GM19397 (cell line): Measurements from ENCODE around the gene ZNF200.
"Not testable (repeated sequence)": the region's sequence is repeated elsewhere in the genome, so short reads cannot be mapped to it uniquely, and the experiment has no call there.

Source experiments
- ATAC-seq: cut with Tn5 transposase; IDR thresholded peaks from one replicate; pipeline ENCODE4 v1.9.1; 2021; ENCODE audit warnings: mild to moderate bottlenecking, moderate library complexity; ENCODE audit not compliant: unreplicated experiment

Gene ZNF200

GRCh38 chr16:3202903-3203539, 31.9 kb downstream of the ZNF200 start:
- no peak for ATAC-seq

- ATAC-seq: no peak
Observed at GRCh38 chr16:3198334-3199072, 36.5 kb downstream of the ZNF200 start.

GRCh38 chr16:3197694-3198333, 37.1 kb downstream of the ZNF200 start:
- not testable (repeated sequence) for ATAC-seq

- ATAC-seq: no peak
Observed at GRCh38 chr16:3195975-3196374, 39.0 kb downstream of the ZNF200 start.

- no peak for ATAC-seq
Observed at GRCh38 chr16:3194792-3195191, 40.2 kb downstream of the ZNF200 start.

GRCh38 chr16:3193221-3194212, 41.4 kb downstream of the ZNF200 start:
- ATAC-seq: no peak

GRCh38 chr16:3192476-3193019, 42.4 kb downstream of the ZNF200 start:
- no peak for ATAC-seq

- no peak for ATAC-seq
Observed at GRCh38 chr16:3190949-3191353, 44.0 kb downstream of the ZNF200 start.

GRCh38 chr16:3189869-3190268, 45.1 kb downstream of the ZNF200 start:
- ATAC-seq: no peak

- no peak for ATAC-seq
Observed at GRCh38 chr16:3188925-3189825, 45.8 kb downstream of the ZNF200 start.

- ATAC-seq: no peak
Observed at GRCh38 chr16:3188675-3188924, 46.4 kb downstream of the ZNF200 start.

GRCh38 chr16:3187798-3188674, 46.9 kb downstream of the ZNF200 start, which contains the start of gene OR1F1:
Gene OR1F1, plus strand, starts transcription at chr16:3188204.
- no peak for ATAC-seq

GRCh38 chr16:3186946-3187690, 47.8 kb downstream of the ZNF200 start:
- ATAC-seq: no peak

GRCh38 chr16:3183445-3184139, 51.4 kb downstream of the ZNF200 start:
- no peak for ATAC-seq

- ATAC-seq: no peak
Observed at GRCh38 chr16:3182608-3183444, 52.1 kb downstream of the ZNF200 start.

GRCh38 chr16:3182293-3182607, 52.7 kb downstream of the ZNF200 start:
- ATAC-seq: not testable (repeated sequence)

GRCh38 chr16:3180445-3180878, 54.5 kb downstream of the ZNF200 start:
- no peak for ATAC-seq
